Measurements from ENCODE around the gene SP140.

DNA sequence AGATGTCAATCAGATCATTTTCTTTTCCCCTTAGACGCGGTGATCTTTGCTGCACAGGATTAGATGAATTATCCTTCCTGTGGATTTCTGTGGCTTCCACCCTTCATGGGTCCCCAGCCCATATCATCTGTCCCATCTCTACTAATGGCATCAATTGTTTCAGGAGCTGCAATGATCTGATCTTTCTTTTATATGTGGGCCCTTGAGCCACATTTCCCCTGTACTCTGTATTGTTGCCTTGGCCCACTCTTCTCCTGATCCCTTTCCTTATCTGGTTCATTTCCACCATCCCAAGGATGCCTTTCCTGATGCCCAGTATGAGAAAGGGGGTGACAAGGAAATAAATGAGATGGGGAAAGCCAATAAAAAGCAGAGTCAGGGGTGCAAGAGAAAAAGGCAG, 24.7 kb downstream of the SP140 start:
- TF ChIP-seq POLR2AphosphoS5 (IDR thresholded peaks at IDR 0.05) (no peak), EP300 (IDR thresholded peaks at IDR 0.05) (no peak), POLR2A (IDR thresholded peaks at IDR 0.05) (no peak)
- TF ChIP-seq, protein P1, sequence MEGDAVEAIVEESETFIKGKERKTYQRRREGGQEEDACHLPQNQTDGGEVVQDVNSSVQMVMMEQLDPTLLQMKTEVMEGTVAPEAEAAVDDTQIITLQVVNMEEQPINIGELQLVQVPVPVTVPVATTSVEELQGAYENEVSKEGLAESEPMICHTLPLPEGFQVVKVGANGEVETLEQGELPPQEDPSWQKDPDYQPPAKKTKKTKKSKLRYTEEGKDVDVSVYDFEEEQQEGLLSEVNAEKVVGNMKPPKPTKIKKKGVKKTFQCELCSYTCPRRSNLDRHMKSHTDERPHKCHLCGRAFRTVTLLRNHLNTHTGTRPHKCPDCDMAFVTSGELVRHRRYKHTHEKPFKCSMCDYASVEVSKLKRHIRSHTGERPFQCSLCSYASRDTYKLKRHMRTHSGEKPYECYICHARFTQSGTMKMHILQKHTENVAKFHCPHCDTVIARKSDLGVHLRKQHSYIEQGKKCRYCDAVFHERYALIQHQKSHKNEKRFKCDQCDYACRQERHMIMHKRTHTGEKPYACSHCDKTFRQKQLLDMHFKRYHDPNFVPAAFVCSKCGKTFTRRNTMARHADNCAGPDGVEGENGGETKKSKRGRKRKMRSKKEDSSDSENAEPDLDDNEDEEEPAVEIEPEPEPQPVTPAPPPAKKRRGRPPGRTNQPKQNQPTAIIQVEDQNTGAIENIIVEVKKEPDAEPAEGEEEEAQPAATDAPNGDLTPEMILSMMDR (IDR thresholded peaks at IDR 0.05): no peak

Data from suprapubic skin (tissue), 4 donors.